Raji (cell line): Measurements from ENCODE around the gene DZIP1L.

Experiments used
- POLR2A ChIP-seq: IDR thresholded peaks from 2 replicates; pipeline ENCODE4 v1.6.1; 2011; ENCODE audit warnings: low read depth, low read length, control low read depth; ENCODE audit not compliant: insufficient read depth

The DZIP1L gene, protein sequence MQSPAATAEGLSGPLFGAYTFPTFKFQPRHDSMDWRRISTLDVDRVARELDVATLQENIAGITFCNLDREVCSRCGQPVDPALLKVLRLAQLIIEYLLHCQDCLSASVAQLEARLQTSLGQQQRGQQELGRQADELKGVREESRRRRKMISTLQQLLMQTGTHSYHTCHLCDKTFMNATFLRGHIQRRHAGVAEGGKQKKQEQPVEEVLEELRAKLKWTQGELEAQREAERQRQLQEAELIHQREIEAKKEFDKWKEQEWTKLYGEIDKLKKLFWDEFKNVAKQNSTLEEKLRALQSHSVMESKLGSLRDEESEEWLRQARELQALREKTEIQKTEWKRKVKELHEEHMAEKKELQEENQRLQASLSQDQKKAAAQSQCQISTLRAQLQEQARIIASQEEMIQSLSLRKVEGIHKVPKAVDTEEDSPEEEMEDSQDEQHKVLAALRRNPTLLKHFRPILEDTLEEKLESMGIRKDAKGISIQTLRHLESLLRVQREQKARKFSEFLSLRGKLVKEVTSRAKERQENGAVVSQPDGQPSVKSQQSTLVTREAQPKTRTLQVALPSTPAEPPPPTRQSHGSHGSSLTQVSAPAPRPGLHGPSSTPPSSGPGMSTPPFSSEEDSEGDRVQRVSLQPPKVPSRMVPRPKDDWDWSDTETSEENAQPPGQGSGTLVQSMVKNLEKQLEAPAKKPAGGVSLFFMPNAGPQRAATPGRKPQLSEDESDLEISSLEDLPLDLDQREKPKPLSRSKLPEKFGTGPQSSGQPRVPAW

GRCh38 chr3:138114988-138115971 is at the start of gene DZIP1L:
Gene DZIP1L, minus strand, starts transcription at chr3:138115608. Its CDS starts 11,637 bp downstream, at chr3:138103971.
- TF ChIP-seq POLR2A, result no peak

DNA sequence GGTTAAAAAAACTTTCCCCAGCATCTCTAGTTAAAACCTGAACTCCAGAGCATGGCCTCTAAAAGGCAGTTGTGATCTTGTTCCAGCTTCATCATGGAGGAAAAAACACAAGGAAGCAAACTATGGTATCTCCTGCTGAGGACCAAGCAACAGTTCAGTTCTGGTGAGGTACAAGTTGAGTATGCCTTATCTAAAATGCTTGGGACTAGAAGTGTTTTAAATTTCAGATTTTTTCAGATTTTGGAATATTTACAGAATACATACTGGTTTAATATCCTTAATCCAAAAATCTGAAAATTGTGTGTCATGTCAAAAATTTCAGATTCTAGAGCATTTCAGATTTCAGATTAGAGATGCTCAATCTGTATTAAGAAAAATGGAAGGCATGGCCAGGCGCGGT is 49.7 kb upstream of the DZIP1L start:
- no peak for TF ChIP-seq POLR2A

DNA sequence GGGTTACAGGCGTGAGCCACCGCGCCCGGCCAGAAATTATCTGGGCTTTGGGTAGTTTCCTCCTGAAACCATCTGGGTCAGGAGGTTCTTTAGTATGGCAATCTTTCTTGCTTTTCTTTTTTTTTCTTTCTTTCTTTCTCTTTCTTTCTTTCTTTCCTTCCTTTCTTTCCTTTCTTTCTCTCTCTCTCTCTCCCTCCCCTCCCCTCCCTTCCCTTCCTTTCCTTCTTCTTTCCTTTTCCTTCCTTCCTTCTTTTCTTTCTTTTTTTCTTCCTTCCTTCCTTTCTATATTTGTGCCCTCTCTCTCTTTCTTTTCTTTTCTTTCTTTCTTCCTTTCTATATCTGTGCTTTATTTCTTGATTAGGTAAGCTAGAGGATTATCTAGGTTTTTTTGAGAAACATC is 42.3 kb upstream of the DZIP1L start:
- TF ChIP-seq POLR2A, result no peak

- TF ChIP-seq POLR2A, result no peak
These were observed 39.1 kb upstream of the DZIP1L start for GRCh38 chr3:138154534-138154933.

- TF ChIP-seq POLR2A, result no peak
These were observed 33.1 kb upstream of the DZIP1L start for GRCh38 chr3:138148503-138148902.

- no peak for TF ChIP-seq POLR2A
These were observed 25.5 kb upstream of the DZIP1L start for GRCh38 chr3:138140940-138141339.

GRCh38 chr3:138139691-138140090 is 24.3 kb upstream of the DZIP1L start:
- no peak for TF ChIP-seq POLR2A

DNA sequence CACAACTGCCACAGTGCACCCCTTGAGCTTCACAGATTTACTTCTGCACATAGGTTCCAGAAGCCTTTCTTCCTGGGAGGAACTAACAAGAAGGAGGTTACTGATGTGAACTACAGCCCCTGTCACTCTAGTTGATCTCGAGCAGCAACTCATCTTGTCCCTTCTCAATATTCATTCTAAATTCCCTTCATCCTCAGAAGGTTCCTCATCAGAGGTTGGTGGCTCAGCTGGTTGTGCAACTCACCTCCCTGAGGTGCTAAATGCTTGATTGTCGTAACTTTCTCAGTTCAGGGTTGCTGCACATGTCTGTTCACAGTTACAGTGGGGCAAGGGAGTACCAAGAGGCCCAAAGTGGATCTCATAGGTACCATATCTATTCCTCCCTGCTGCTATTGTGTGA is 22.5 kb upstream of the DZIP1L start:
- TF ChIP-seq POLR2A, result no peak

- no peak for TF ChIP-seq POLR2A
These were observed 20.8 kb upstream of the DZIP1L start for GRCh38 chr3:138136201-138136600.

GRCh38 chr3:138135833-138136194 is 20.4 kb upstream of the DZIP1L start:
- no peak for TF ChIP-seq POLR2A

DNA sequence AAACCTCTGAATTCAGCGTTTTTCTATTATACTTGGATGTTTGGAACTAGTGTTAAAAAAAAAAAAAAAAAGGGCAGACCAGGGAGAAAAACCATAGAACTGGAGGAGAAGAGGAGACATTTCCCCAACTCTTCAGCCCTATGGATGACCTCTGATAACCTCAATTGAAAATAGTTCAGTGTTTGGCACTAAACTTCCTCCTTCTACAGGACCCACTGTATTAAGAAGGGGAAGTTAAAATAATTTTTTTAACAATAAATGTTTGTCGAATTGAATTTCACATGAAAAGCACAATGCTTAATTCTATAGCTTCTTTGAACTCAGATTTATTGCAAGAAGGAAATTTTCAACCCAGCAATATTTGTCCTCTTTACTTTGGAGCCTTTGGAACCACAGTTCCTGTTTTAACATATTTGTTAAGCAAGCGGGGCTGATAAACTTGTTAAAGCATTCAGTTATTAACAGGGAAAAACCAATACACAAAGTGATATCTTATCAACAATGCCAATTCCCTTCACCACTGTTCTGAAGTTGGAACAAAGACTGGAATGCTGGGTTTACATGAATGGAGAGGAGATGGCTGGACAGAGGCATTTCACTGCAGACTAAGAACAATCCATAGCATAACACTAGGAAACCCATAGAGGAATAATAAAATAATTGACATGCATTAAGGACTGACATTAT is 19.9 kb upstream of the DZIP1L start:
- no peak for TF ChIP-seq POLR2A

DNA sequence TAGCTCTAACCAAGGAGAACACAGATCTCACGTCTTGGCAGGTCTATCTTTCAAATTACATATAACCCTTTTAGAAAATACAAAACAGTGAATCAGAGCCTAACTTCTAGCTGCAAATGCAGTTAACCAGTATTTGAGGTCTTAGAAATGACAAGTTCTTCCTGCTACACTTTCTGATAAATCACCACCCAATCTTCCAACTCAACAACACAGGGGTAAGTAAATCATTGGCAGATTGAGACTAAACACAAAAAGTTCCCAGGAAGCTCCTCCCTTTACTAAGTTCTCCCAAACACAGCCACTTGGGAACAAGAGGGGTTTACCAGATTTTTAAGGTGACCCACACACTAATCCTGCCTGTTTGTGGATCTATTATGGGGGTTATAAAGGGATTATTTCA is 16.8 kb upstream of the DZIP1L start, which contains the start of gene A4GNT:
TSS of gene A4GNT (minus strand) at position 152 of the 400 bp plus-strand sequence. CDS start 1,134 bp downstream, outside the sequence.
- no peak for TF ChIP-seq POLR2A

GRCh38 chr3:138127636-138128365 is 12.4 kb upstream of the DZIP1L start:
- no peak for TF ChIP-seq POLR2A
